H1 (cell line): ENCODE results near the gene EYA2. TPM values are rescaled to one million over a fixed set of nuclear protein-coding genes. Genes with fewer than 3 reads are reported as not detected.

Source experiments
- CTCF ChIA-PET: fragments of 300-600 bp; sonication (Branson Sonifier 250); formaldehyde crosslinking; loops from one replicate; lab custom pipeline; 2021; ENCODE audit not compliant: partially characterized antibody; lab: Charles Lee
- POLR2A ChIA-PET: fragments of 300-600 bp; sonication (Branson Sonifier 250); formaldehyde crosslinking; loops from one replicate; lab custom pipeline; 2021; ENCODE audit warnings: inconsistent platforms; ENCODE audit not compliant: partially characterized antibody; lab: Charles Lee
- DNase-seq, 2 experiments: peaks; one replicate each; pipeline versions ENCODE4 v3.0.0 to v3.0.0-alpha.2; 2010 to 2022; ENCODE audit warnings: low spot score in 2 of 2, low read depth in 1 of 2, mixed read lengths in 1 of 2
- FAIRE-seq: peaks from 2 replicates; lab custom pipeline; 2011; peaks lifted over from hg19 to GRCh38; lab: Jason Lieb, UNC
- H2AFZ ChIP-seq: 2 replicates; pipeline ENCODE4 v1.8.1; 2012; ENCODE audit warnings: low read length, inconsistent platforms
- H2AK5ac ChIP-seq: 2 replicates; pipeline ENCODE4 v1.6.1; 2013; ENCODE audit warnings: low read depth, low read length
- H2BK120ac ChIP-seq: replicated peaks from 2 replicates; pipeline ENCODE3; 2013; ENCODE audit warnings: low read depth, low read length, inconsistent platforms
- H2BK12ac ChIP-seq: 2 replicates; pipeline ENCODE4 v1.6.1; 2013; ENCODE audit warnings: low read depth, low read length
- H2BK15ac ChIP-seq: 2 replicates; pipeline ENCODE4 v1.6.1; 2013; ENCODE audit warnings: low read length
- H2BK20ac ChIP-seq: 2 replicates; pipeline ENCODE4 v1.6.1; 2013; ENCODE audit warnings: low read length
- H2BK5ac ChIP-seq: 2 replicates; pipeline ENCODE4 v1.6.1; 2013; ENCODE audit warnings: low read depth, low read length
- H3K14ac ChIP-seq: 2 replicates; pipeline ENCODE4 v1.6.1; 2013; ENCODE audit warnings: inconsistent platforms; ENCODE audit not compliant: insufficient read length
- H3K18ac ChIP-seq: 2 replicates; pipeline ENCODE4 v1.6.1; 2013; ENCODE audit warnings: low read length; ENCODE audit errors: extremely low read depth
- H3K23ac ChIP-seq: 2 replicates; pipeline ENCODE4 v1.6.1; 2013; ENCODE audit warnings: inconsistent platforms; ENCODE audit not compliant: insufficient read length
- H3K23me2 ChIP-seq: 2 replicates; pipeline ENCODE4 v1.6.1; 2013; ENCODE audit warnings: low read depth, low read length
- H3K27ac ChIP-seq: 2 replicates; pipeline ENCODE4 v1.6.1; 2011; ENCODE audit warnings: low read depth, low read length, inconsistent platforms
- H3K27me3 ChIP-seq, 4 experiments: replicated peaks in 1 of 4; 1 replicate in 1 of 4; 2 replicates in 3 of 4; pipeline versions ENCODE4 v1.6.1 to v1.8.1; 2011 to 2013; ENCODE audit warnings: low read length in 3 of 4, mild to moderate bottlenecking in 3 of 4, inconsistent platforms in 2 of 4, mixed read lengths in 2 of 4, moderate library complexity in 1 of 4; ENCODE audit not compliant: control insufficient read depth in 3 of 4, insufficient read depth in 3 of 4; ENCODE audit errors: extremely low read depth in 1 of 4
- H3K36me3 ChIP-seq, 4 experiments: 2 replicates each; pipeline versions ENCODE4 v1.6.1 to v1.8.1; 2011 to 2013; ENCODE audit warnings: mild to moderate bottlenecking in 4 of 4, low read length in 3 of 4, moderate library complexity in 2 of 4, control low read depth in 1 of 4, inconsistent platforms in 1 of 4; ENCODE audit not compliant: insufficient read depth in 4 of 4, control insufficient read depth in 2 of 4
- H3K4ac ChIP-seq: replicated peaks from 2 replicates; pipeline ENCODE3; 2013; ENCODE audit warnings: low read length, low read depth, mixed read lengths, inconsistent platforms; ENCODE audit not compliant: insufficient read length
- H3K4me1 ChIP-seq, 4 experiments: replicated peaks in 1 of 4; 1 replicate in 1 of 4; 2 replicates in 3 of 4; pipeline versions ENCODE4 v1.6.1 to v1.8.1; 2011 to 2013; ENCODE audit warnings: low read length in 3 of 4, inconsistent platforms in 2 of 4, mixed read lengths in 1 of 4; ENCODE audit not compliant: insufficient read depth in 4 of 4, control insufficient read depth in 3 of 4
- H3K4me2 ChIP-seq, 2 experiments: 2 replicates each; pipeline versions ENCODE4 v1.6.1 to v1.8.1; 2011 to 2013; ENCODE audit warnings: low read depth in 2 of 2, low read length in 2 of 2, control low read depth in 1 of 2, inconsistent platforms in 1 of 2, mild to moderate bottlenecking in 1 of 2; ENCODE audit not compliant: insufficient read depth in 1 of 2
- H3K4me3 ChIP-seq, 4 experiments: fragments of 200-600, 300-600 bp in 1 of 4; sonication (generic), shearing (Covaris generic), sonication (Bioruptor Twin) in 1 of 4; 2 replicates each; pipeline versions ENCODE4 v1.5.1 to v1.8.1; 2011 to 2016; ENCODE audit warnings: low read length in 4 of 4, low read depth in 3 of 4, control low read depth in 2 of 4, inconsistent platforms in 2 of 4, mild to moderate bottlenecking in 2 of 4, mixed read lengths in 1 of 4, moderate library complexity in 1 of 4; ENCODE audit not compliant: insufficient read depth in 2 of 4; ENCODE audit errors: extremely low read depth in 1 of 4
- H3K56ac ChIP-seq: replicated peaks from 2 replicates; pipeline ENCODE3; 2013; ENCODE audit warnings: low read depth, mild to moderate bottlenecking, mixed read lengths, low read length, inconsistent platforms; ENCODE audit not compliant: insufficient read length
- H3K79me1 ChIP-seq: 2 replicates; pipeline ENCODE4 v1.6.1; 2013; ENCODE audit warnings: low read depth, low read length, control low read depth
- H3K79me2 ChIP-seq, 2 experiments: 2 replicates each; pipeline versions ENCODE4 v1.6.1 to v1.8.1; 2012 to 2013; ENCODE audit warnings: low read length in 2 of 2, mild to moderate bottlenecking in 2 of 2, inconsistent platforms in 1 of 2; ENCODE audit not compliant: insufficient read depth in 2 of 2, control insufficient read depth in 1 of 2
- H3K9ac ChIP-seq, 4 experiments: replicated peaks in 1 of 4; 1 replicate in 1 of 4; 2 replicates in 3 of 4; pipeline versions ENCODE4 v1.6.1 to v1.8.1; 2011 to 2013; ENCODE audit warnings: low read depth in 3 of 4, low read length in 3 of 4, control low read depth in 2 of 4, mild to moderate bottlenecking in 2 of 4, moderate library complexity in 2 of 4, inconsistent platforms in 1 of 4; ENCODE audit errors: extremely low read depth in 1 of 4
- H3K9me3 ChIP-seq, 2 experiments: 2 replicates each; pipeline versions ENCODE4 v1.6.1 to v1.8.1; 2012 to 2013; ENCODE audit warnings: mild to moderate bottlenecking in 2 of 2, moderate library complexity in 2 of 2, control low read depth in 1 of 2, inconsistent platforms in 1 of 2, low read depth in 1 of 2, low read length in 1 of 2, mixed read lengths in 1 of 2; ENCODE audit not compliant: insufficient read depth in 2 of 2
- H4K20me1 ChIP-seq, 2 experiments: replicated peaks in 1 of 2; 2 replicates each; pipeline versions ENCODE3 to v1.8.1; 2011 to 2013; ENCODE audit warnings: inconsistent platforms in 2 of 2, low read length in 2 of 2, mild to moderate bottlenecking in 1 of 2; ENCODE audit not compliant: insufficient read depth in 2 of 2, control insufficient read depth in 1 of 2
- H4K5ac ChIP-seq: 2 replicates; pipeline ENCODE4 v1.6.1; 2013; ENCODE audit warnings: low read length, low read depth, mixed read lengths, inconsistent platforms; ENCODE audit not compliant: insufficient read length
- H4K8ac ChIP-seq: 2 replicates; pipeline ENCODE4 v1.8.0; 2013; ENCODE audit warnings: mild to moderate bottlenecking, moderate library complexity, low read length, inconsistent platforms; ENCODE audit not compliant: insufficient read depth; ENCODE audit errors: extremely low read depth
- H4K91ac ChIP-seq: replicated peaks from 2 replicates; pipeline ENCODE3; 2013; ENCODE audit warnings: low read length, mixed read lengths, inconsistent platforms; ENCODE audit not compliant: insufficient read length
- CBX5 ChIP-seq: fragments of 300-800, 300-1000 bp; sonication (generic); IDR thresholded peaks from 2 replicates; pipeline ENCODE4 v1.7.1; 2016; ENCODE audit warnings: antibody characterized with exemption, low read length, low read depth
- CHD1 ChIP-seq: IDR thresholded peaks from 2 replicates; pipeline ENCODE4 v1.6.1; 2012; ENCODE audit warnings: low read depth, low read length, improper control_type of control experiment
- EP300 ChIP-seq, 2 experiments: IDR thresholded peaks; 1 replicate in 1 of 2; 2 replicates in 1 of 2; pipeline ENCODE4 v1.6.1; 2011 to 2012; ENCODE audit warnings: low read depth in 2 of 2, low read length in 2 of 2, mild to moderate bottlenecking in 2 of 2, borderline replicate concordance in 1 of 2, inconsistent platforms in 1 of 2, moderate library complexity in 1 of 2
- FOSL1 ChIP-seq: IDR thresholded peaks from 2 replicates; pipeline ENCODE4 v1.6.1; 2011; ENCODE audit warnings: mild to moderate bottlenecking, low read depth, low read length, moderate library complexity; ENCODE audit not compliant: insufficient read depth
- KDM1A ChIP-seq: fragments of 200-600, 300-600 bp; sonication (generic); IDR thresholded peaks from 2 replicates; pipeline ENCODE4 v1.7.1; 2016; ENCODE audit warnings: mild to moderate bottlenecking, low read length, borderline replicate concordance
- POLR2AphosphoS5 ChIP-seq: IDR thresholded peaks from 2 replicates; pipeline ENCODE4 v1.6.1; 2011; ENCODE audit warnings: low read depth, low read length
- POU5F1 ChIP-seq: IDR thresholded peaks from 2 replicates; pipeline ENCODE4 v1.6.1; 2011; ENCODE audit warnings: low read depth, mild to moderate bottlenecking, low read length, moderate library complexity
- RBBP5 ChIP-seq: IDR thresholded peaks from 2 replicates; pipeline ENCODE4 v1.7.1; 2012; ENCODE audit warnings: low read depth, mild to moderate bottlenecking, inconsistent platforms, low read length, moderate library complexity, borderline replicate concordance
- SIX5 ChIP-seq: IDR thresholded peaks from 2 replicates; pipeline ENCODE4 v1.6.1; 2011; ENCODE audit warnings: mild to moderate bottlenecking, low read depth, low read length
- TAF7 ChIP-seq: optimal IDR thresholded peaks from 2 replicates; pipeline ENCODE3; 2011; ENCODE audit warnings: low read depth, mild to moderate bottlenecking, inconsistent platforms, low read length, moderate library complexity, borderline replicate concordance
- TCF12 ChIP-seq: IDR thresholded peaks from 2 replicates; pipeline ENCODE4 v1.6.1; 2011; ENCODE audit warnings: low read depth, mild to moderate bottlenecking, low read length
- WGBS, 2 experiments: shearing (Covaris generic) in 1 of 2; methylation state at CpG; one replicate each; pipeline versions ENCODE4 v1.1.6 to v1.1.7; 2013 to 2015; ENCODE audit warnings: low lambda C conversion rate in 2 of 2, mixed read lengths in 2 of 2, inconsistent platforms in 1 of 2, low coverage in 1 of 2, missing lambda C conversion rate in 1 of 2; ENCODE audit not compliant: insufficient replicate concordance in 2 of 2, insufficient coverage in 1 of 2, insufficient read length in 1 of 2; ENCODE audit errors: extremely low coverage in 1 of 2, missing lambda C conversion rate in 1 of 2; 5-methylcytosine and 5-hydroxymethylcytosine counted together
- polyA plus RNA-seq, 7 experiments: library from polyadenylated mRNA; depleted of rRNA in 3 of 7; stranded (reverse) in 5 of 7; unstranded in 2 of 7; fragments of >200 nt in 5 of 7; fragments of 200-250 nt in 2 of 7; gene quantifications; 1 replicate in 5 of 7; 2 replicates in 1 of 7; 4 replicates in 1 of 7; pipeline versions ENCODE4 v1.2.1 to v1.2.3, GENCODE V29; 2011 to 2013; ENCODE audit warnings: missing spikeins in 2 of 7, mixed read lengths in 2 of 7
- total RNA-seq: library from RNA; stranded (reverse); fragmentation: NEBNext Ultra II Directional; extraction: Animal tissue kit (Norgen Biotek cat#: 25700); gene quantifications from 2 replicates; pipeline ENCODE4 v1.2.1, GENCODE V29; 2021
- TF ChIP-seq, protein P1 (sequence below): IDR thresholded peaks from 2 replicates; pipeline ENCODE4 v1.6.1; 2012; ENCODE audit warnings: low read length, inconsistent platforms

Gene EYA2
- total and polyA plus RNA-seq, 2 of the 8 experiments (the other 6 are each of a cell fraction or from before 2014, with no cell fraction given), result 1.6 to 1.7 TPM

- H3K14ac ChIP-seq, result no peak overlapping the region
- H3K27ac ChIP-seq, result no peak overlapping the region
- H3K4me1 ChIP-seq, result peaks cover 2 to 20% (median 16%) of the 10 kb centered on the region in 4 experiments; a peak in 5 of 7 replicates
- no peak overlapping the region for H3K4me3 ChIP-seq
- H3K9ac ChIP-seq, result no peak overlapping the region
- no peak overlapping the region for H2BK12ac ChIP-seq
- ChIA-PET CTCF (interaction anchor here (1.2 kb wide), 1 partner anchor 31 kb away, joined by 3 read pairs; no protein-coding TSS in a partner anchor), POLR2A (no interaction called here)
- no peak overlapping the region for H3K56ac ChIP-seq
- no peak overlapping the region for H2BK120ac ChIP-seq
- no peak overlapping the region for H3K18ac ChIP-seq
- FAIRE-seq, result no peak
- H4K8ac ChIP-seq, result no peak overlapping the region
- no peaks in the 10 kb centered on the region for H4K20me1 ChIP-seq
- H3K36me3 ChIP-seq, result no peaks in the 10 kb centered on the region
- H3K79me2 ChIP-seq, result no peaks in the 10 kb centered on the region
- no peak for DNase-seq
- H2AFZ ChIP-seq, result no peak overlapping the region
- no peak overlapping the region for H4K5ac ChIP-seq
- H3K9me3 ChIP-seq, result no peaks in the 10 kb centered on the region
- no peak overlapping the region for H3K4me2 ChIP-seq
- H3K23me2 ChIP-seq, result no peaks in the 10 kb centered on the region
- H3K79me1 ChIP-seq, result no peaks in the 10 kb centered on the region
- no peaks in the 10 kb centered on the region for H3K27me3 ChIP-seq
- WGBS, 2 experiments, result 89% methylated on average over 11 of the region's 11 CpGs; no CpG with 5 or more reads in 1 of the 2 experiments
- no peak overlapping the region for H2BK20ac ChIP-seq
- H2BK15ac ChIP-seq, result no peak overlapping the region
- H3K23ac ChIP-seq, result no peak overlapping the region
- H3K4ac ChIP-seq, result no peak overlapping the region
- H2BK5ac ChIP-seq, result no peak overlapping the region
- no peak overlapping the region for H2AK5ac ChIP-seq
- no peak overlapping the region for H4K91ac ChIP-seq
- TF ChIP-seq POLR2AphosphoS5, result no peak
- TF ChIP-seq EP300 (IDR thresholded peaks at IDR 0.05; ENCODE audit: borderline replicate concordance in 1 of 2, low read depth in 2 of 2, low read length in 2 of 2), result no peak
- no peak for TF ChIP-seq FOSL1
- TF ChIP-seq CBX5, result no peak
- no peak for TF ChIP-seq SIX5
- no peak for TF ChIP-seq KDM1A
- TF ChIP-seq TCF12, result no peak
- no peak for TF ChIP-seq POU5F1
- TF ChIP-seq, protein P1, sequence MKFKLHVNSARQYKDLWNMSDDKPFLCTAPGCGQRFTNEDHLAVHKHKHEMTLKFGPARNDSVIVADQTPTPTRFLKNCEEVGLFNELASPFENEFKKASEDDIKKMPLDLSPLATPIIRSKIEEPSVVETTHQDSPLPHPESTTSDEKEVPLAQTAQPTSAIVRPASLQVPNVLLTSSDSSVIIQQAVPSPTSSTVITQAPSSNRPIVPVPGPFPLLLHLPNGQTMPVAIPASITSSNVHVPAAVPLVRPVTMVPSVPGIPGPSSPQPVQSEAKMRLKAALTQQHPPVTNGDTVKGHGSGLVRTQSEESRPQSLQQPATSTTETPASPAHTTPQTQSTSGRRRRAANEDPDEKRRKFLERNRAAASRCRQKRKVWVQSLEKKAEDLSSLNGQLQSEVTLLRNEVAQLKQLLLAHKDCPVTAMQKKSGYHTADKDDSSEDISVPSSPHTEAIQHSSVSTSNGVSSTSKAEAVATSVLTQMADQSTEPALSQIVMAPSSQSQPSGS, result no peak
- TF ChIP-seq TAF7, result no peak
- no peak for TF ChIP-seq RBBP5
- no peak for TF ChIP-seq CHD1
Observed at GRCh38 chr20:46999801-47000465, 105.3 kb downstream of the EYA2 start.
